Measurements from ENCODE around the gene SUCLG2. TPM values are rescaled to one million over a fixed set of nuclear protein-coding genes. Genes with fewer than 3 reads are reported as not detected.

The SUCLG2 gene
- total and polyA plus RNA-seq, 10 of the 15 experiments (the other 5 are each of a cell fraction or from before 2014, with no cell fraction given) = 17.8 to 50.9 (median 37.2) TPM

DNA sequence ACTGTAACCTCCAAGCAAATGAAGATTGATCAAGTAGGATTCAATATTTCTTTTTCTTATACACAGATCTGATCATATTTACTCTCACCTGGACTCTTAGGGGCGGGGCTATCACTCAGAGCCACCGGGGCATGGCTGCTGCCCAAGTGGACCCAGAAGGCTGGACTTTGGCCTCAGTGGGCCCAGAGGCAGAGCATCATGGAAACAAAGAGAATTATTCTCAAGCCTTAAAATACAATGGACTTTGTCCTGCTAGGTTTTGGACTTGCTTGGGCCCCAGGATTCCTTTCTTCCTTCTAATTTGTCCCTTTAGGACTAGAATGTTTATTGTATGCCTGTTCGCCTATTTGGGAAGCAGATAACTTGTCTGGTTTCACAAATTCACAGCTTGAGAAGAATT, 85.1 kb downstream of the SUCLG2 start:
- DNase-seq (ENCODE audit: low read depth, low spot score) (no peak), ATAC-seq (no peak), FAIRE-seq (no peak)
- Histone ChIP-seq H3K9ac (ENCODE audit: control insufficient read depth, insufficient read depth, low read length) (no peak overlapping the region), H4K20me1 (ENCODE audit: control insufficient read depth, insufficient read depth) (no peaks in the 10 kb centered on the region), H3K4me2 (ENCODE audit: control insufficient read depth, insufficient read depth) (no peak overlapping the region), H3K4me3 (no peak overlapping the region), H3K4me1 (ENCODE audit: control insufficient read depth, insufficient read depth, low read length) (no peaks in the 10 kb centered on the region), H3K36me3 (ENCODE audit: control insufficient read depth in 2 of 2, insufficient read depth in 2 of 2, low read length in 1 of 2) (peaks cover 0 to 5% of the 10 kb centered on the region in 2 experiments; a peak in 1 of 4 replicates), H3K79me2 (ENCODE audit: control insufficient read depth, insufficient read depth, low read length) (no peaks in the 10 kb centered on the region), H2AFZ (ENCODE audit: control insufficient read depth, low read depth, low read length) (no peak overlapping the region), H3K27ac (ENCODE audit: control insufficient read depth, insufficient read depth) (no peak overlapping the region), H3K27me3 (replicated peaks in 1 of 2; ENCODE audit: control insufficient read depth in 2 of 2, insufficient read depth in 2 of 2, low read length in 1 of 2) (no peaks in the 10 kb centered on the region), H3K9me3 (replicated peaks; ENCODE audit: control insufficient read depth, insufficient read depth, low read length) (peaks cover 7% of the 10 kb centered on the region; the same call in 2 of the 3 replicates)
- in situ Hi-C loops (cut with MboI) = no loop called here
- TF ChIP-seq TBL1XR1 (IDR thresholded peaks at IDR 0.05; ENCODE audit: low read depth, low read length) (no peak), NR2F1 (conservative IDR thresholded peaks at IDR 0.05) (no peak), NR2C1 (IDR thresholded peaks at IDR 0.05) (no peak), ATF7 (IDR thresholded peaks at IDR 0.05; ENCODE audit: low read depth) (no peak), KDM1A (IDR thresholded peaks at IDR 0.05; ENCODE audit: borderline replicate concordance) (no peak), HDAC2 (IDR thresholded peaks at IDR 0.05) (no peak), SREBF1 (IDR thresholded peaks at IDR 0.05; ENCODE audit: low read length) (no peak), SMARCA5 (IDR thresholded peaks at IDR 0.05) (no peak), TCF3 (IDR thresholded peaks at IDR 0.05; ENCODE audit: borderline replicate concordance, insufficient read depth, low read depth, low read length) (no peak)
- TF ChIP-seq, protein P1, sequence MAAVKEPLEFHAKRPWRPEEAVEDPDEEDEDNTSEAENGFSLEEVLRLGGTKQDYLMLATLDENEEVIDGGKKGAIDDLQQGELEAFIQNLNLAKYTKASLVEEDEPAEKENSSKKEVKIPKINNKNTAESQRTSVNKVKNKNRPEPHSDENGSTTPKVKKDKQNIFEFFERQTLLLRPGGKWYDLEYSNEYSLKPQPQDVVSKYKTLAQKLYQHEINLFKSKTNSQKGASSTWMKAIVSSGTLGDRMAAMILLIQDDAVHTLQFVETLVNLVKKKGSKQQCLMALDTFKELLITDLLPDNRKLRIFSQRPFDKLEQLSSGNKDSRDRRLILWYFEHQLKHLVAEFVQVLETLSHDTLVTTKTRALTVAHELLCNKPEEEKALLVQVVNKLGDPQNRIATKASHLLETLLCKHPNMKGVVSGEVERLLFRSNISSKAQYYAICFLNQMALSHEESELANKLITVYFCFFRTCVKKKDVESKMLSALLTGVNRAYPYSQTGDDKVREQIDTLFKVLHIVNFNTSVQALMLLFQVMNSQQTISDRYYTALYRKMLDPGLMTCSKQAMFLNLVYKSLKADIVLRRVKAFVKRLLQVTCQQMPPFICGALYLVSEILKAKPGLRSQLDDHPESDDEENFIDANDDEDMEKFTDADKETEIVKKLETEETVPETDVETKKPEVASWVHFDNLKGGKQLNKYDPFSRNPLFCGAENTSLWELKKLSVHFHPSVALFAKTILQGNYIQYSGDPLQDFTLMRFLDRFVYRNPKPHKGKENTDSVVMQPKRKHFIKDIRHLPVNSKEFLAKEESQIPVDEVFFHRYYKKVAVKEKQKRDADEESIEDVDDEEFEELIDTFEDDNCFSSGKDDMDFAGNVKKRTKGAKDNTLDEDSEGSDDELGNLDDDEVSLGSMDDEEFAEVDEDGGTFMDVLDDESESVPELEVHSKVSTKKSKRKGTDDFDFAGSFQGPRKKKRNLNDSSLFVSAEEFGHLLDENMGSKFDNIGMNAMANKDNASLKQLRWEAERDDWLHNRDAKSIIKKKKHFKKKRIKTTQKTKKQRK (IDR thresholded peaks at IDR 0.05; ENCODE audit: low read depth, low read length) = no peak
- TF ChIP-seq, protein P2, sequence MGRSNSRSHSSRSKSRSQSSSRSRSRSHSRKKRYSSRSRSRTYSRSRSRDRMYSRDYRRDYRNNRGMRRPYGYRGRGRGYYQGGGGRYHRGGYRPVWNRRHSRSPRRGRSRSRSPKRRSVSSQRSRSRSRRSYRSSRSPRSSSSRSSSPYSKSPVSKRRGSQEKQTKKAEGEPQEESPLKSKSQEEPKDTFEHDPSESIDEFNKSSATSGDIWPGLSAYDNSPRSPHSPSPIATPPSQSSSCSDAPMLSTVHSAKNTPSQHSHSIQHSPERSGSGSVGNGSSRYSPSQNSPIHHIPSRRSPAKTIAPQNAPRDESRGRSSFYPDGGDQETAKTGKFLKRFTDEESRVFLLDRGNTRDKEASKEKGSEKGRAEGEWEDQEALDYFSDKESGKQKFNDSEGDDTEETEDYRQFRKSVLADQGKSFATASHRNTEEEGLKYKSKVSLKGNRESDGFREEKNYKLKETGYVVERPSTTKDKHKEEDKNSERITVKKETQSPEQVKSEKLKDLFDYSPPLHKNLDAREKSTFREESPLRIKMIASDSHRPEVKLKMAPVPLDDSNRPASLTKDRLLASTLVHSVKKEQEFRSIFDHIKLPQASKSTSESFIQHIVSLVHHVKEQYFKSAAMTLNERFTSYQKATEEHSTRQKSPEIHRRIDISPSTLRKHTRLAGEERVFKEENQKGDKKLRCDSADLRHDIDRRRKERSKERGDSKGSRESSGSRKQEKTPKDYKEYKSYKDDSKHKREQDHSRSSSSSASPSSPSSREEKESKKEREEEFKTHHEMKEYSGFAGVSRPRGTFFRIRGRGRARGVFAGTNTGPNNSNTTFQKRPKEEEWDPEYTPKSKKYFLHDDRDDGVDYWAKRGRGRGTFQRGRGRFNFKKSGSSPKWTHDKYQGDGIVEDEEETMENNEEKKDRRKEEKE (IDR thresholded peaks at IDR 0.05) = no peak
- TF ChIP-seq, protein P3, sequence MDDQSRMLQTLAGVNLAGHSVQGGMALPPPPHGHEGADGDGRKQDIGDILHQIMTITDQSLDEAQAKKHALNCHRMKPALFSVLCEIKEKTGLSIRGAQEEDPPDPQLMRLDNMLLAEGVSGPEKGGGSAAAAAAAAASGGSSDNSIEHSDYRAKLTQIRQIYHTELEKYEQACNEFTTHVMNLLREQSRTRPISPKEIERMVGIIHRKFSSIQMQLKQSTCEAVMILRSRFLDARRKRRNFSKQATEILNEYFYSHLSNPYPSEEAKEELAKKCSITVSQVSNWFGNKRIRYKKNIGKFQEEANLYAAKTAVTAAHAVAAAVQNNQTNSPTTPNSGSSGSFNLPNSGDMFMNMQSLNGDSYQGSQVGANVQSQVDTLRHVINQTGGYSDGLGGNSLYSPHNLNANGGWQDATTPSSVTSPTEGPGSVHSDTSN (IDR thresholded peaks at IDR 0.05; ENCODE audit: insufficient replicate concordance, low read depth, low read length) = no peak
- intact Hi-C loops (cut with micrococcal nuclease; ENCODE audit: unreplicated experiment) = no loop called here
- ChIA-PET POLR2A (no interaction called here), RAD21 (ENCODE audit: unreplicated experiment) (no interaction called here), CTCF (no interaction called here), SMC1A (ENCODE audit: uncharacterized antibody, unreplicated experiment) (no interaction called here)
- 100% methylated on average over 3 of the region's 3 CpGs for WGBS (ENCODE audit: insufficient coverage, insufficient replicate concordance, low lambda C conversion rate, missing lambda C conversion rate)
- BruUV-seq (replicated peaks) = no TSS peak
